Lung (tissue), 12 donors: ENCODE measurements around the gene TRMT2A. TPM values are rescaled to one million over a fixed set of nuclear protein-coding genes. Genes with fewer than 3 reads are reported as not detected.

Experiments
- ATAC-seq: fragments of 200-7000 bp; cut with Tn5 transposase; one replicate; pipeline ENCODE4 v1.9.1; 2020; ENCODE audit warnings: moderate number of reproducible peaks; ENCODE audit not compliant: insufficient read depth, low FRiP score
- DNase-seq, 3 donors: peaks; one replicate each; pipeline ENCODE4 v3.0.0-alpha.2; 2013 to 2017
- H3K27ac ChIP-seq, 2 donors: one replicate each; pipeline ENCODE4 v1.5.1; 2013; ENCODE audit warnings: mild to moderate bottlenecking in 2 of 2, moderate library complexity in 2 of 2, control low read depth in 1 of 2, inconsistent platforms in 1 of 2, low read depth in 1 of 2, low read length in 1 of 2
- H3K27me3 ChIP-seq, 3 donors: one replicate each; pipeline ENCODE4 v1.5.1; 2013; ENCODE audit warnings: low read length in 2 of 3; ENCODE audit not compliant: control insufficient read depth in 3 of 3, insufficient read depth in 3 of 3
- H3K36me3 ChIP-seq, 4 donors: one replicate each; pipeline ENCODE4 v1.5.1; 2013; ENCODE audit warnings: low read length in 4 of 4, mild to moderate bottlenecking in 1 of 4, moderate library complexity in 1 of 4; ENCODE audit not compliant: control insufficient read depth in 4 of 4, insufficient read depth in 4 of 4
- H3K4me1 ChIP-seq, 5 donors: one replicate each; pipeline ENCODE4 v1.5.1; 2013; ENCODE audit warnings: low read length in 5 of 5, mild to moderate bottlenecking in 2 of 5, moderate library complexity in 1 of 5; ENCODE audit not compliant: control insufficient read depth in 5 of 5, insufficient read depth in 5 of 5
- H3K4me3 ChIP-seq: one replicate; pipeline ENCODE4 v1.5.1; 2013; ENCODE audit warnings: mild to moderate bottlenecking, control low read depth, moderate library complexity
- H3K9ac ChIP-seq, 2 donors: one replicate each; pipeline ENCODE4 v1.5.1; 2013; ENCODE audit warnings: low read length in 2 of 2, control low read depth in 1 of 2; ENCODE audit not compliant: insufficient read depth in 1 of 2
- H3K9me3 ChIP-seq, 4 donors: one replicate each; pipeline ENCODE4 v1.5.1; 2013; ENCODE audit warnings: low read length in 3 of 4, mild to moderate bottlenecking in 1 of 4, moderate library complexity in 1 of 4; ENCODE audit not compliant: control insufficient read depth in 4 of 4, insufficient read depth in 3 of 4
- WGBS, 2 donors: extraction: QIAGEN DNeasy Blood & Tissue Kit; methylation state at CpG; one replicate each; pipeline ENCODE4 v1.1.7; 2013; 5-methylcytosine and 5-hydroxymethylcytosine counted together
- polyA plus RNA-seq, 2 donors: library from polyadenylated mRNA; stranded (reverse); fragments of 200-250 nt; gene quantifications; one replicate each; pipeline ENCODE4 v1.2.1, GENCODE V29; 2013
- total RNA-seq, 2 donors: library from RNA; depleted of rRNA in 1 of 2; stranded (reverse); fragments of >200 nt in 1 of 2; gene quantifications; one replicate each; pipeline ENCODE4 v1.2.1, GENCODE V29; 2014 to 2021
- TF ChIP-seq, protein P1 (sequence below): IDR thresholded peaks from 2 replicates; pipeline ENCODE4 v1.5.1; 2012; ENCODE audit warnings: mild to moderate bottlenecking; ENCODE audit errors: control extremely low read depth, extremely low read depth
- donor health status: control.
- donor health status: control.
- donor health status: Bipolar disorder and iron deficiency.
- donor health status: healthy.
- donor health status: DM: yes; HTN: yes; CAD: no.

The TRMT2A gene
- total and polyA plus RNA-seq, 4 donors = 37.5 to 71.1 (median 55.4) TPM

- Histone ChIP-seq H3K36me3 (peaks cover 0 to 46% (median 0%) of the 10 kb centered on the region in 4 donors), H3K9me3 (no peaks in the 10 kb centered on the region), H3K4me3 (no peak overlapping the region), H3K27me3 (no peaks in the 10 kb centered on the region), H3K9ac (no peak overlapping the region), H3K27ac (no peak overlapping the region), H3K4me1 (peaks cover 0 to 26% (median 7%) of the 10 kb centered on the region in 5 donors)
- ATAC-seq = no peak
- DNase-seq = no peak
- TF ChIP-seq, protein P1, sequence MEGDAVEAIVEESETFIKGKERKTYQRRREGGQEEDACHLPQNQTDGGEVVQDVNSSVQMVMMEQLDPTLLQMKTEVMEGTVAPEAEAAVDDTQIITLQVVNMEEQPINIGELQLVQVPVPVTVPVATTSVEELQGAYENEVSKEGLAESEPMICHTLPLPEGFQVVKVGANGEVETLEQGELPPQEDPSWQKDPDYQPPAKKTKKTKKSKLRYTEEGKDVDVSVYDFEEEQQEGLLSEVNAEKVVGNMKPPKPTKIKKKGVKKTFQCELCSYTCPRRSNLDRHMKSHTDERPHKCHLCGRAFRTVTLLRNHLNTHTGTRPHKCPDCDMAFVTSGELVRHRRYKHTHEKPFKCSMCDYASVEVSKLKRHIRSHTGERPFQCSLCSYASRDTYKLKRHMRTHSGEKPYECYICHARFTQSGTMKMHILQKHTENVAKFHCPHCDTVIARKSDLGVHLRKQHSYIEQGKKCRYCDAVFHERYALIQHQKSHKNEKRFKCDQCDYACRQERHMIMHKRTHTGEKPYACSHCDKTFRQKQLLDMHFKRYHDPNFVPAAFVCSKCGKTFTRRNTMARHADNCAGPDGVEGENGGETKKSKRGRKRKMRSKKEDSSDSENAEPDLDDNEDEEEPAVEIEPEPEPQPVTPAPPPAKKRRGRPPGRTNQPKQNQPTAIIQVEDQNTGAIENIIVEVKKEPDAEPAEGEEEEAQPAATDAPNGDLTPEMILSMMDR = no peak
- WGBS, 2 donors = 93 to 96% methylated on average over 11 of the region's 11 CpGs
These were observed 23.1 kb upstream of the TRMT2A start for GRCh38 chr22:20140107-20140445.

DNA sequence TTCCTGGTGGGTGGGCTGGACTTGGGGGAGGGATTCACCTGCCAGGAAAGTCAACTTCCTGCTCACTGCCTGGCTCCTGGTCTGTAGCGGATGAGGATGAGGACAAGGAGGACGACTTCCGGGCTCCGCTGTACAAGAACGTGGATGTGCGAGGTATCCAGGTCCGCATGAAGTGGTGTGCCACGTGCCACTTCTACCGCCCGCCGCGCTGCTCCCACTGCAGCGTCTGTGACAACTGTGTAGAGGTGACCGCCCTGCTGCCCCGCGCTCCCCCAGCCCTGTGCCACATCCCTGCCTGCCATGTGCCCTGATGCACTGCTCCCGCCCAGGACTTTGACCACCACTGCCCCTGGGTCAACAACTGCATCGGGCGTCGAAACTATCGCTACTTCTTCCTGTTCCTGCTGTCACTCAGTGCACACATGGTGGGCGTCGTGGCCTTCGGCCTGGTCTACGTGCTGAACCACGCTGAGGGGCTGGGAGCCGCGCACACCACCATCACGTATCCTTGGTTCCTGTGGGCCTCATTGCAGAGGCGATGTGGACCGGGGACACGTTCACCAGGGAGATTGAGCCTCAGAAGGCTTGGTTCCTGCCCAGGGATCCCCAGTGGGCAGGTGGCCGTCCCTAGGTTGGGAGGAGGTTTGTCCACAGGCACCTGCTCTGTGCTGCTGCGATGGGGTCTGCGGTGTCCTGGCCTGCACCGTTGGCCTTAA is 22.5 kb upstream of the TRMT2A start:
- Histone ChIP-seq H3K36me3 (peaks cover 0 to 43% (median 0%) of the 10 kb centered on the region in 4 donors), H3K4me3 (no peak overlapping the region), H3K27me3 (no peaks in the 10 kb centered on the region), H3K9me3 (no peaks in the 10 kb centered on the region), H3K27ac (no peak overlapping the region), H3K9ac (no peak overlapping the region), H3K4me1 (peaks cover 0 to 27% (median 8%) of the 10 kb centered on the region in 5 donors)
- no peak for DNase-seq
- ATAC-seq = no peak
- TF ChIP-seq, protein P1 = no peak
- 95 to 97% methylated on average over 36 of the region's 36 CpGs for WGBS, 2 donors

GRCh38 chr22:20138868-20139267 is 21.8 kb upstream of the TRMT2A start:
- ATAC-seq (no peak), DNase-seq (no peak)
- Histone ChIP-seq H3K9ac (no peak overlapping the region), H3K36me3 (peaks cover 0 to 43% (median 0%) of the 10 kb centered on the region in 4 donors), H3K4me1 (peaks cover 0 to 33% (median 8%) of the 10 kb centered on the region in 5 donors), H3K27me3 (no peaks in the 10 kb centered on the region), H3K4me3 (no peak overlapping the region), H3K9me3 (no peaks in the 10 kb centered on the region), H3K27ac (no peak overlapping the region)
- TF ChIP-seq, protein P1 = no peak
- WGBS, 2 donors = 89 to 90% methylated on average over 16 of the region's 16 CpGs

DNA sequence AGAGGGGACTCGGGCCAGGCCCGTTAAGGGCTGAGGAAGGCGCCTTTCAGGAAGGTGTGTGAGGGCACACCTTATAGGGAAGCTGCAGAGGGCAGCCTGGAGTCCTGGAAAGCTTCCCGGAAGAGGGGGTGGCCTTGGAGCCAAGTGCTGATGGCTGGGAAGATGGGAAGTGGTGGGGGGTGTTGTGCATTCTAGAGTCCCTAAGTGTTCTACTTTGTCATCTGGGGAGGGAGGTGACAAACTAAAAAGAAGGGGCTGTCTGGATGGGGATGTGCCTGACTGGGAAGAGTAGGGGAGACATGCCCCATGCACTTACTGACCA is 21.4 kb upstream of the TRMT2A start:
- ATAC-seq (no peak), DNase-seq (no peak)
- WGBS, 2 donors = 63 to 64% methylated on average over 4 of the region's 4 CpGs
- Histone ChIP-seq H3K9ac (no peak overlapping the region), H3K4me3 (no peak overlapping the region), H3K36me3 (peaks cover 0 to 38% (median 0%) of the 10 kb centered on the region in 4 donors), H3K4me1 (peaks cover 0 to 36% (median 8%) of the 10 kb centered on the region in 5 donors), H3K27ac (peak overlapping the region in 1 of 2 donors; percentile 18), H3K9me3 (no peaks in the 10 kb centered on the region), H3K27me3 (no peaks in the 10 kb centered on the region)
- TF ChIP-seq, protein P1 = no peak
